ENCODE measurements around the gene EIF4G3.
"Not testable (repeated sequence)": the region's sequence is repeated elsewhere in the genome, so short reads cannot be mapped to it uniquely, and the experiment has no call there.

The EIF4G3 gene

GRCh38 chr1:20823845-20824244 lies 352.9 kb downstream of the EIF4G3 start:
- no peak for DNase-seq (ENCODE audit: low spot score)

- DNase-seq (ENCODE audit: low spot score): no peak
These were observed 355.2 kb downstream of the EIF4G3 start for GRCh38 chr1:20821466-20821865.

GRCh38 chr1:20819818-20820217 lies 356.9 kb downstream of the EIF4G3 start:
- DNase-seq (ENCODE audit: low spot score): no peak

- no peak for DNase-seq (ENCODE audit: low spot score)
These were observed 362.2 kb downstream of the EIF4G3 start for GRCh38 chr1:20814534-20814871.

GRCh38 chr1:20811916-20812315 lies 364.8 kb downstream of the EIF4G3 start:
- no peak for DNase-seq (ENCODE audit: low spot score)

GRCh38 chr1:20793236-20793635 lies 383.5 kb downstream of the EIF4G3 start:
- DNase-seq (ENCODE audit: low spot score): no peak

- no peak for DNase-seq (ENCODE audit: low spot score)
These were observed 384.5 kb downstream of the EIF4G3 start for GRCh38 chr1:20792196-20792595.

- DNase-seq (ENCODE audit: low spot score): no peak
These were observed 385.9 kb downstream of the EIF4G3 start for GRCh38 chr1:20790785-20791184.

GRCh38 chr1:20789598-20789997 lies 387.1 kb downstream of the EIF4G3 start:
- DNase-seq (ENCODE audit: low spot score): not testable (repeated sequence)

- no peak for DNase-seq (ENCODE audit: low spot score)
These were observed 388.6 kb downstream of the EIF4G3 start for GRCh38 chr1:20787840-20788795.

GRCh38 chr1:20787029-20787839 lies 389.5 kb downstream of the EIF4G3 start, which contains the start of gene HP1BP3:
TSS of gene HP1BP3 (minus strand) at chr1:20787307. CDS start at chr1:20780440, 6,867 bp downstream.
- DNase-seq (ENCODE audit: low spot score): peak; percentile 77

GRCh38 chr1:20786253-20787028 lies 390.3 kb downstream of the EIF4G3 start:
- peak; percentile 93 for DNase-seq (ENCODE audit: low spot score)

GRCh38 chr1:20785907-20786252 lies 390.8 kb downstream of the EIF4G3 start:
- no peak for DNase-seq (ENCODE audit: low spot score)

- no peak for DNase-seq (ENCODE audit: low spot score)
These were observed 401.0 kb downstream of the EIF4G3 start for GRCh38 chr1:20775700-20776099.

GRCh38 chr1:20771780-20772179 lies 404.9 kb downstream of the EIF4G3 start:
- DNase-seq (ENCODE audit: low spot score): no peak

- no peak for DNase-seq (ENCODE audit: low spot score)
These were observed 406.2 kb downstream of the EIF4G3 start for GRCh38 chr1:20770314-20771087.

GRCh38 chr1:20767271-20767670 lies 409.4 kb downstream of the EIF4G3 start:
- no peak for DNase-seq (ENCODE audit: low spot score)

- no peak for DNase-seq (ENCODE audit: low spot score)
These were observed 413.3 kb downstream of the EIF4G3 start for GRCh38 chr1:20763417-20763816.

GRCh38 chr1:20760322-20760721 lies 416.4 kb downstream of the EIF4G3 start:
- DNase-seq (ENCODE audit: low spot score): no peak
